DND-41 (cell line): ENCODE results near the gene DCPS.

Experiments
- ATAC-seq: fragments of 200-7000 bp; cut with Tn5 transposase; 3 replicates; pipeline ENCODE4 v1.9.1; 2021; ENCODE audit warnings: low read depth; ENCODE audit not compliant: insufficient read depth
- DNase-seq: peaks from one replicate; pipeline ENCODE4 v3.0.0-alpha.2; 2020
- H2AFZ ChIP-seq: 2 replicates; pipeline ENCODE4 v1.6.0; 2012; ENCODE audit warnings: low read depth, low read length
- H3K27ac ChIP-seq: 2 replicates; pipeline ENCODE4 v1.5.1; 2012; ENCODE audit warnings: low read length, inconsistent platforms
- H3K27me3 ChIP-seq: fragments of 200-600 bp; sonication (generic); 2 replicates; pipeline ENCODE4 v1.6.0; 2012; ENCODE audit warnings: low read length, mild to moderate bottlenecking, inconsistent platforms; ENCODE audit not compliant: insufficient read depth, poor library complexity
- H3K36me3 ChIP-seq: 2 replicates; pipeline ENCODE4 v1.5.1; 2012; ENCODE audit warnings: low read length, inconsistent platforms; ENCODE audit not compliant: insufficient read depth
- H3K4me1 ChIP-seq: 2 replicates; pipeline ENCODE4 v1.5.1; 2012; ENCODE audit warnings: mild to moderate bottlenecking, low read length; ENCODE audit not compliant: insufficient read depth
- H3K4me2 ChIP-seq: 2 replicates; pipeline ENCODE4 v1.6.0; 2012; ENCODE audit warnings: mild to moderate bottlenecking, moderate library complexity, low read length, inconsistent platforms; ENCODE audit not compliant: insufficient read depth
- H3K4me3 ChIP-seq, 2 experiments: fragments of 200-600 bp in 1 of 2; shearing (Covaris generic) in 1 of 2; 2 replicates each; pipeline ENCODE4 v1.5.1; 2012 to 2016; ENCODE audit warnings: inconsistent platforms in 2 of 2, low read length in 2 of 2, mild to moderate bottlenecking in 2 of 2, low read depth in 1 of 2, moderate library complexity in 1 of 2
- H3K79me2 ChIP-seq: 2 replicates; pipeline ENCODE4 v1.6.0; 2012; ENCODE audit warnings: low read length, inconsistent platforms; ENCODE audit not compliant: insufficient read depth
- H3K9ac ChIP-seq: 2 replicates; pipeline ENCODE4 v1.6.0; 2012; ENCODE audit warnings: low read depth, mild to moderate bottlenecking, inconsistent platforms, low read length, moderate library complexity
- H3K9me3 ChIP-seq: 2 replicates; pipeline ENCODE4 v1.5.1; 2012; ENCODE audit warnings: low read length, moderate library complexity, mild to moderate bottlenecking, inconsistent platforms; ENCODE audit not compliant: insufficient read depth, severe bottlenecking
- H4K20me1 ChIP-seq: 2 replicates; pipeline ENCODE4 v1.6.0; 2012; ENCODE audit warnings: low read length; ENCODE audit not compliant: insufficient read depth
- CTCF ChIP-seq: IDR thresholded peaks from 2 replicates; pipeline ENCODE4 v1.5.1; 2012; ENCODE audit warnings: borderline replicate concordance, low read length, moderate library complexity, mild to moderate bottlenecking; ENCODE audit not compliant: poor library complexity, severe bottlenecking; ENCODE audit errors: extremely low read depth
- EZH2 ChIP-seq: IDR thresholded peaks from 3 replicates; pipeline ENCODE4 v1.6.1; 2012; ENCODE audit warnings: borderline replicate concordance, low read depth, mild to moderate bottlenecking, moderate library complexity, low read length, inconsistent platforms; ENCODE audit not compliant: severe bottlenecking

The DCPS gene

GRCh38 chr11:126357055-126357962, 53.4 kb downstream of the DCPS start:
- H3K4me3 ChIP-seq: peak overlapping the region in 1 of 2 experiments; percentile 75; a peak in 2 of 4 replicates
- H3K9me3 ChIP-seq: no peaks in the 10 kb centered on the region
- peaks cover 8% of the 10 kb centered on the region for H3K36me3 ChIP-seq
- H4K20me1 ChIP-seq: peaks cover 32% of the 10 kb centered on the region
- H3K4me2 ChIP-seq: peak overlapping the region; percentile 96
- peak overlapping the region; percentile 89 for H3K9ac ChIP-seq
- no peak for DNase-seq
- TF ChIP-seq EZH2 (no peak), CTCF (no peak)
- peaks cover 58% of the 10 kb centered on the region for H3K4me1 ChIP-seq
- peaks cover 82% of the 10 kb centered on the region for H3K79me2 ChIP-seq
- ATAC-seq: no peak
- no peaks in the 10 kb centered on the region for H3K27me3 ChIP-seq
- H3K27ac ChIP-seq: peak overlapping the region; percentile 39
- H2AFZ ChIP-seq: no peak overlapping the region

GRCh38 chr11:126357969-126358762, 54.3 kb downstream of the DCPS start:
- no peak overlapping the region for H3K4me3 ChIP-seq
- H3K36me3 ChIP-seq: peaks cover 3% of the 10 kb centered on the region
- H2AFZ ChIP-seq: no peak overlapping the region
- no peaks in the 10 kb centered on the region for H3K9me3 ChIP-seq
- peaks cover 34% of the 10 kb centered on the region for H4K20me1 ChIP-seq
- H3K4me2 ChIP-seq: peak overlapping the region; percentile 96; the same call in 1 of the 2 replicates
- H3K4me1 ChIP-seq: peaks cover 49% of the 10 kb centered on the region
- peaks cover 81% of the 10 kb centered on the region for H3K79me2 ChIP-seq
- no peak for TF ChIP-seq EZH2
- TF ChIP-seq CTCF: no peak
- no peak overlapping the region; the same call in 1 of the 2 replicates for H3K9ac ChIP-seq
- ATAC-seq: no peak
- no peaks in the 10 kb centered on the region for H3K27me3 ChIP-seq
- DNase-seq: no peak
- H3K27ac ChIP-seq: no peak overlapping the region

GRCh38 chr11:126358763-126359160, 54.9 kb downstream of the DCPS start:
- Histone ChIP-seq H3K27me3 (no peaks in the 10 kb centered on the region), H3K79me2 (peaks cover 78% of the 10 kb centered on the region), H2AFZ (no peak overlapping the region), H3K4me3 (no peak overlapping the region), H3K9ac (no peak overlapping the region), H3K4me2 (peak overlapping the region; percentile 96; the same call in 1 of the 2 replicates), H3K27ac (no peak overlapping the region), H4K20me1 (peaks cover 37% of the 10 kb centered on the region), H3K9me3 (no peaks in the 10 kb centered on the region), H3K36me3 (peaks cover 5% of the 10 kb centered on the region), H3K4me1 (peaks cover 43% of the 10 kb centered on the region)
- DNase-seq (no peak), ATAC-seq (no peak)
- no peak for TF ChIP-seq EZH2
- no peak for TF ChIP-seq CTCF
